SU-DHL-6 (cell line): ENCODE data around the gene EAPP.

ENCODE experiments used
- H2AFZ ChIP-seq: fragments of 200-600 bp; sonication (generic); 2 replicates; pipeline ENCODE4 v1.6.1; 2014; ENCODE audit warnings: low read depth, mild to moderate bottlenecking, moderate library complexity, mixed read lengths, antibody characterized with exemption, low read length; ENCODE audit not compliant: severe bottlenecking
- H3F3A ChIP-seq: fragments of 200-600 bp; shearing (Covaris generic); 2 replicates; pipeline ENCODE4 v1.6.0; 2016; ENCODE audit warnings: antibody characterized with exemption, mild to moderate bottlenecking; ENCODE audit not compliant: insufficient read depth
- H3K27ac ChIP-seq: fragments of 200-600 bp; sonication (generic); 2 replicates; pipeline ENCODE4 v1.5.1; 2016; ENCODE audit warnings: low read depth, mild to moderate bottlenecking, low read length, moderate library complexity, mixed read lengths
- H3K27me3 ChIP-seq: fragments of 200-600 bp; sonication (generic), shearing (Covaris generic); 2 replicates; pipeline ENCODE4 v1.6.0; 2014; ENCODE audit warnings: mild to moderate bottlenecking, low read length
- H3K36me3 ChIP-seq: fragments of 200-600 bp; sonication (generic); 2 replicates; pipeline ENCODE4 v1.6.1; 2014; ENCODE audit warnings: mild to moderate bottlenecking, low read length, mixed read lengths
- H3K4me2 ChIP-seq: fragments of 300-600, 200-600 bp; shearing (Covaris generic), sonication (generic); 2 replicates; pipeline ENCODE4 v1.6.0; 2014; ENCODE audit warnings: low read length, low read depth, mild to moderate bottlenecking; ENCODE audit not compliant: poor library complexity, severe bottlenecking
- H3K4me3 ChIP-seq: fragments of 200-600 bp; sonication (generic); 2 replicates; pipeline ENCODE4 v1.5.1; 2014; ENCODE audit warnings: antibody characterized with exemption, low read length, mild to moderate bottlenecking, mixed read lengths; ENCODE audit not compliant: insufficient read depth, poor library complexity, severe bottlenecking
- H3K79me2 ChIP-seq: fragments of 200-600 bp; sonication (generic); 2 replicates; pipeline ENCODE4 v1.6.1; 2014; ENCODE audit warnings: mild to moderate bottlenecking, low read length, moderate library complexity; ENCODE audit not compliant: insufficient read depth
- H3K9ac ChIP-seq: fragments of 200-600 bp; sonication (generic); 2 replicates; pipeline ENCODE4 v1.7.0; 2014; ENCODE audit warnings: mild to moderate bottlenecking, low read length
- H3K9me2 ChIP-seq: fragments of 200-600 bp; sonication (generic); replicated peaks from 2 replicates; pipeline ENCODE4 v1.6.1; 2014; ENCODE audit warnings: low read length; ENCODE audit not compliant: insufficient read depth
- H3K9me3 ChIP-seq: fragments of 200-600 bp; sonication (generic); 2 replicates; pipeline ENCODE4 v1.6.1; 2014; ENCODE audit warnings: low read length, mixed read lengths; ENCODE audit not compliant: insufficient read depth
- H4K20me1 ChIP-seq: fragments of 200-600 bp; sonication (generic); 2 replicates; pipeline ENCODE4 v1.6.1; 2014; ENCODE audit warnings: low read depth, mild to moderate bottlenecking, antibody characterized with exemption, low read length, moderate library complexity, mixed read lengths
- EZH2phosphoT487 ChIP-seq: fragments of 200-600 bp; sonication (generic), shearing (Covaris generic); conservative IDR thresholded peaks from 2 replicates; pipeline ENCODE4 v1.6.1; 2018; ENCODE audit warnings: mild to moderate bottlenecking, antibody characterized with exemption, low read length, moderate library complexity, mixed read lengths
- TF ChIP-seq, protein P1 (sequence below): fragments of 200-600 bp; sonication (generic); IDR thresholded peaks from one replicate; pipeline ENCODE4 v1.5.1; 2017; ENCODE audit warnings: antibody characterized with exemption, mild to moderate bottlenecking, low read length, moderate library complexity; ENCODE audit not compliant: insufficient read depth, poor library complexity, severe bottlenecking

Gene EAPP

DNA sequence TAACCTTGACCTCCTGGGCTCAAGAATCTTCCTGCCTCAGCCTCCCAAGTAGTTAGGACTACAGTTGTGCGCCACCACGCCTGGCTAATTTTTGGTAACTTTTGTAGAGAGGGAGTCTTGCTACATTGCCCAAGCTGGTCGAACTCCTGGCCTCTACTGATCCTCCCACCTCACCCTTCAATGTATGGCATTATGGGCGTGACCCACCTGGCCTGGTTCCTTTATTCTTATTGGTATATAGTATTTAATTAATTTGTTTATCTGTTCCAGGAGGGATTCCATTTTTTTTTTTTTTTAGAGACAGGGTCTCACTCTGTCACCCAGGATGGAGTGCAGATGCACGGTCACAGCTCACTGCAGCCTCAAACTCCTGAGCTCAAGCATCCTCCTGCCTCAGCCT, 40.9 kb upstream of the EAPP start:
- no peaks in the 10 kb centered on the region for H3K36me3 ChIP-seq
- H3K27ac ChIP-seq = no peak overlapping the region

DNA sequence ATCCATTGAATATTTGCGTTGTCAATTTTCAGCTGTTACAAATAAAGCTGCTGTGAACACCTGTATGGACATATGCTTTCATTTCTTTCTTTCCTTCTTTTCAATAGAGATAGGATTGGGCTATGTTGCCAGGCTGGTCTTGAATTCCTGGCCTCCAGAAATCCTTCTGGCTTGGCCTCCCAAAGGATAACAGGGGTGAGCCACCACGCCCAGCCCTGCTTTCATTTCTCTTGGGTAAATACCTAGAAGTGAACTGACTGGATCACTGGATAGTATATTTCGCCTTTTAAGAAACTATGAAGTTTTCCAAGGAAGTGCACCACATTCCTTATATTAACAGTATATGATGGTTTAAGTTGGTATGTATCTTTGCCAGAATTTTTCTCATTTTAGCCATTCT, 32.3 kb upstream of the EAPP start:
- Histone ChIP-seq H3K27me3 (no peaks in the 10 kb centered on the region), H3K4me2 (no peak overlapping the region), H4K20me1 (no peaks in the 10 kb centered on the region), H3K9ac (no peak overlapping the region), H3K36me3 (peaks cover 9% of the 10 kb centered on the region; the same call in 1 of the 2 replicates), H3K27ac (no peak overlapping the region), H3K79me2 (no peaks in the 10 kb centered on the region), H3F3A (peaks cover 6% of the 10 kb centered on the region; the same call in 1 of the 2 replicates), H3K9me2 (no peaks in the 10 kb centered on the region), H3K9me3 (no peaks in the 10 kb centered on the region), H2AFZ (no peak overlapping the region), H3K4me3 (no peak overlapping the region)
- TF ChIP-seq, protein P1, sequence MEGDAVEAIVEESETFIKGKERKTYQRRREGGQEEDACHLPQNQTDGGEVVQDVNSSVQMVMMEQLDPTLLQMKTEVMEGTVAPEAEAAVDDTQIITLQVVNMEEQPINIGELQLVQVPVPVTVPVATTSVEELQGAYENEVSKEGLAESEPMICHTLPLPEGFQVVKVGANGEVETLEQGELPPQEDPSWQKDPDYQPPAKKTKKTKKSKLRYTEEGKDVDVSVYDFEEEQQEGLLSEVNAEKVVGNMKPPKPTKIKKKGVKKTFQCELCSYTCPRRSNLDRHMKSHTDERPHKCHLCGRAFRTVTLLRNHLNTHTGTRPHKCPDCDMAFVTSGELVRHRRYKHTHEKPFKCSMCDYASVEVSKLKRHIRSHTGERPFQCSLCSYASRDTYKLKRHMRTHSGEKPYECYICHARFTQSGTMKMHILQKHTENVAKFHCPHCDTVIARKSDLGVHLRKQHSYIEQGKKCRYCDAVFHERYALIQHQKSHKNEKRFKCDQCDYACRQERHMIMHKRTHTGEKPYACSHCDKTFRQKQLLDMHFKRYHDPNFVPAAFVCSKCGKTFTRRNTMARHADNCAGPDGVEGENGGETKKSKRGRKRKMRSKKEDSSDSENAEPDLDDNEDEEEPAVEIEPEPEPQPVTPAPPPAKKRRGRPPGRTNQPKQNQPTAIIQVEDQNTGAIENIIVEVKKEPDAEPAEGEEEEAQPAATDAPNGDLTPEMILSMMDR = no peak
- no peak for TF ChIP-seq EZH2phosphoT487

More for the DNA sequence above, 40.9 kb upstream of the EAPP start:
- H4K20me1 ChIP-seq = no peaks in the 10 kb centered on the region
- no peaks in the 10 kb centered on the region for H3K9me3 ChIP-seq
- TF ChIP-seq, protein P1 = no peak
- no peak for TF ChIP-seq EZH2phosphoT487
- no peaks in the 10 kb centered on the region for H3K27me3 ChIP-seq
- no peaks in the 10 kb centered on the region for H3K9me2 ChIP-seq
- H3F3A ChIP-seq = no peaks in the 10 kb centered on the region
- no peak overlapping the region for H3K9ac ChIP-seq
- no peaks in the 10 kb centered on the region for H3K79me2 ChIP-seq
- H3K4me2 ChIP-seq = no peak overlapping the region
- no peak overlapping the region for H3K4me3 ChIP-seq
- no peak overlapping the region for H2AFZ ChIP-seq

DNA sequence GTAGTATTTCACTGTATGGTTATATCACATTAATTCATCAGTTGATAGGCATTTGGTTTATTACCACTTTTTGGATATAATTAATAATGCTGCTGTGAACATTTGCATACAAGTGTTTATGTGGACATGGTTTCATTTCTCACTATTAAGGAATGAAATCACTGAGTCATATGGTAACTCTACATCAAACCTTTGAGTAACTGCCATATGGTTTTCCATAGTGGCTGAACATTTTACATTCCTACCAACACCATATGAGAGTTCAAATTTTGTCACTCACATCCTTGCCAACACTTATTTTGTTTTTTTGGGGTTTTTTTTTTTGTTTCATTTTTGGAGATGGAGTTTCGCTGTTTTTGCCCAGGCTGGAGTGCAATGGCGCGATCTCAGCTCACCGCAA, 30.2 kb upstream of the EAPP start:
- Histone ChIP-seq H3K4me3 (no peak overlapping the region), H3K4me2 (no peak overlapping the region), H3K9me2 (no peaks in the 10 kb centered on the region), H4K20me1 (no peaks in the 10 kb centered on the region), H2AFZ (no peak overlapping the region), H3K9ac (no peak overlapping the region), H3K9me3 (no peaks in the 10 kb centered on the region), H3F3A (peaks cover 6% of the 10 kb centered on the region; the same call in 1 of the 2 replicates), H3K27me3 (no peaks in the 10 kb centered on the region), H3K79me2 (no peaks in the 10 kb centered on the region), H3K27ac (no peak overlapping the region), H3K36me3 (peaks cover 12% of the 10 kb centered on the region; the same call in 1 of the 2 replicates)
- TF ChIP-seq, protein P1 = no peak
- no peak for TF ChIP-seq EZH2phosphoT487
